ENCODE measurements around the gene JAKMIP2.

GRCh38 chr5:147818290-147818689, 35.8 kb upstream of the JAKMIP2 start:
- TF ChIP-seq CTCF (IDR thresholded peaks at IDR 0.05; ENCODE audit: insufficient read depth, low read length, poor library complexity, severe bottlenecking) (no peak), EZH2phosphoT487 (conservative IDR thresholded peaks at IDR 0.05; ENCODE audit: low read length) (no peak)

Measured in SU-DHL-6 (cell line).